Left kidney (tissue), 2 donors: ENCODE measurements around the gene SORL1. TPM values are rescaled to one million over a fixed set of nuclear protein-coding genes. Genes with fewer than 3 reads are reported as not detected.

Experiments
- DNase-seq: peaks from one replicate; pipeline ENCODE4 v3.0.0-alpha.2; 2013
- polyA plus RNA-seq: library from polyadenylated mRNA; unstranded; fragments of 120-200 nt; gene quantifications from one replicate; pipeline ENCODE4 v1.2.1, GENCODE V29; 2013; ENCODE audit not compliant: insufficient read length

The SORL1 gene
- polyA plus RNA-seq, 1 donor: 41.9 TPM

DNA sequence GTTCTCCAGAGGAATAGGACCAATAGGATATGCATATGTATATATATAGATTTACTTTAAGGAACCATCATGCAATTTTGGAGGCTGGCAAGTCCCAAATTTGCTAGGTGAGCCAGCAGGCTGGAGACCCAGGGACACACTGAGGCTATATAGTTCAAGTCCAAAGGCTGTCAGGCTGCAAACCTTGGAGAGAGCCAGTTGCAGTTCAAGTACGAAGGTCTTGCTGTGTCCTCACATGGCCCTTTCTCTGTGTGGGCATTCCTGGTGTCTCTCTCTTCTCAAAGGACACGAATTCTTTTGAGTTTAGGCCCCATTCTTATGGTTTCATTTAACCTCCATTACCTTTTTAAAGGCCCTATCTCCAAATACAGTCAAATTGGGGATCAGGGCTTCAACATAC, 135.1 kb downstream of the SORL1 start:
- DNase-seq: no peak

DNA sequence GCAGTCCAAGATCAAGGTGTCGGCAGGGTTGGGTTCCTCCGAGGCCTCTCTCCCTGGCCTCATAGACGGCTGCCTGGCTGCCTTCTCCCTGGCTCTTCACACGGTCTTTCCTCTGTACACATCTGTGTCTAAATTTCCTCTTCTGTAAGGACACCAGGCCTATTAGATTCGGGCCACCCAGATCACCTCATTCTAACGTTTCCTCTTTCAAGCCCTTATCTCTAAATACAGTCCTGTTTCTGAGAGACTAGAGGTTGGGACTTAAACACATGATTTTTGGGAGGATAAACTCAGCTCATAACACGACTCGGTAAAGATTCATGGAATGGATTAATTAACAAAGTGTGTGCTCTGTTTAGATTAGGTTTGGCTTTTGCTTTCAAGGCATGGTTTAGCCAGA, 136.6 kb downstream of the SORL1 start:
- DNase-seq: no peak

DNA sequence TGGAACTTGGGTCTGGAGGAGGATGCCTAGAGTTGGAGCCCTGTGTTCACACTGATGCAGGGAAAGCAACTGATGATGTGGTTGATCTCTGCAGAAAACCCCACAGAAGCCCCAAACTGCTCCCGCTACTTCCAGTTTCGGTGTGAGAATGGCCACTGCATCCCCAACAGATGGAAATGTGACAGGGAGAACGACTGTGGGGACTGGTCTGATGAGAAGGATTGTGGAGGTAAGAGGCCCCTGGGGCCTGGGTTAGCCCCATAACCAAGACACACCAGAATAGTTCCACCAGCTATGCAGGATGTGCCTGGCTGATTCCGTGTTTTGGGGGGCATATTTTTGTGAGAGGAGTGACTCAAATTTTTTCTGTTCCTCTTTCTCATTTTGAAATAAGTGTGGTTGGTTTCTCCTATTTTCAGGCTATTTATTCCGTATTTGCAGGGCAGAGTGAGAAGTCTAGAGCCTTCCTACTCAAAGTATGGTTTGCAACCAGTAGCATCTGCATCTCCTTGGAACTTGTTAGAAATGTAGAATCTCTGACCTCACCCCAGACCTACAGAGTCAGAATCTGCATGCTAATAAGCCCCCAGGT, 137.9 kb downstream of the SORL1 start:
- DNase-seq: no peak

GRCh38 chr11:121590772-121591404, 138.8 kb downstream of the SORL1 start:
- DNase-seq: no peak

DNA sequence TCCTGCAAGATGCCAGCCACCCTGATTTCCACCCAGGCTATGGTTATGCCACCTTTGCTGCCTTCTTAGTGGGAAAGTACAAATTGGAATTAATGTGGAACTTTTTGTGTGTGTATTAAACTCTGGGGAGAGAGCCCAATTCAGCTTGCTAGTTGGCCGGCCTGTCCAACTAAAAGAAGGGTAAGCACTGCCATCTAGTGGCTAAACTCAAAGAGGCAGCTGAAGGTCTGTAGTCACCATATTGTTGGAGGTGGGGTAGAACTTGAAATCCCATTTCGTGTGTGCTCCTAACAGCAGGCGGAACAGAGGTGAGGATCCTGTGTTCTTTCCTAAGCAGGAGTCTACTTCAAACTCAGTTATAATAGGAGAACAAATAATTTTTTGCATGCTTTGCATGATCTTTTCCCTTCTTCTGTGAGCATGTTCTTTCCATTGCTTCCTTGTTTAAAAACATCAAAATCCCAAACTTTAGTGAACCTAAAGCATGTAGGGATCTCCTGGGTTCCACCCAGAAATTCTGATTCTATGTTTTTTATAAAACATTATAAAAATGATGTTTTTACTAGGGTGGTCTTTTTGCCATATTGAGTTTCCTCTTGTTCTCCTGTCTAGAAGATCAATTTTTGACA, 139.4 kb downstream of the SORL1 start:
- peak; percentile 77 for DNase-seq

GRCh38 chr11:121592708-121593107, 140.6 kb downstream of the SORL1 start:
- DNase-seq: no peak

DNA sequence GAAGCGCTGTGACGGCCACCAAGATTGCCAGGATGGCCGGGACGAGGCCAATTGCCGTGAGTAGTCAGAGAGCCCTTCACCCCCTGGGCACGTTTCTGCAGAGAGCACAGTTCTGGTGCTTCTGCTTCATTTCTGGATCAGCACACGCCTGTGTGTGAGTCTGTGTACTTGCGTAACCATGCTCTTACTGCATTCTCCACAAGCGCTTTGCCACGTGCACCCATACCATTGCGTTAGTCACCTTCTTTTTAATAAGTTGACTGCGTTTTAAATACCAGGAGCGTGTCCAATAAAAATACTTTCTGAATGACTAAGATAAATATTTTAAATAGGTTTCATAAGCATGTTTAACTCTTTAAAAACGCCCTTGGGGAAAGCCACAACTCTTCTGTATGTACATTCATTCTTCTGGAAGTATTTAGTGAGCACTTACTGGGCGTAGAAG, 143.6 kb downstream of the SORL1 start:
- no peak for DNase-seq

DNA sequence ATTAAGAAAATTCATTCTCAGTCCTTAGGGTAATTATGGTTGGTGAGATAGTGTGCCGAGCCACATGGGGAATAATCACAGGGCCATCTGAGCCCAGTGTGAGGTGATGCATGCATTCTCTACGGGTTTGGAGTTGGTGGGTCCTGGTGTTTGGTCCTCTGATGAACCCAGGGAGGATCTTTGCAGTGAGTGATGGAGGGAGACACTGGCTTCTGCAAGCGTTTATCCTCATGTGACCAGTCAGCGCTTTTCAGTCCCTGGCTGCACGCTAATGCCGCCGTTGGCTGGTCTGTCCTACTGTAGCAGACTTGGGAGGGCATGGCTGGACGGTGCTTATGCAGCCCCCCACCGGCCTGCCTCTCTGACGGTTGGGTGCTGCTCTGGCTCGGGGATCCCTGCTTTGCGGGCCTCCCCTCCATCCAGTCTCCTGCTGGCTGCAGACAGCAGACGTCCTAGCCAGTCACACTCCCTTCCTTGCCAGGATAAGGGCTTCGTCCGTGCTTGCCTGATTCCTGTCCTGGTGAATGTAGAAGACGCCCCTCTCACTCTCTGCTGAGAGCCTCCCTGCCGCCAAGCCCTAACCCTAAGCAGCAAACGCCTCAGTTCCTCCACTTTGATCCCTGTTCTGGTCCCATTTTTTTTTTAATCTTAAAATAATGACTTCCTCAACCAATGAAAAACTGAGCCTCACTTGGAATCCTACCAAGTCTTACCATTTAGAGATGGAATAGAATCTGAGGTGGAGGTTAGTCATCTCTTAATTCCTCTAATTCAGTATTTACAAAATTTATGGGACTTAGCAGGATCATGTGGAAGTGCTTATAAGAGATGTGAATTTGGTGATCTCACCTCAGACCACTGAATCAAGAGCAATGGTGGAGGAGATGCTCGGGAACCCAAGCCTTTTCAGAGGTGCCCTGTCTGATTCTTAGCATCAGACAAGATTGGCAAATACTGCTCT, 144.4 kb downstream of the SORL1 start:
- DNase-seq: no peak

DNA sequence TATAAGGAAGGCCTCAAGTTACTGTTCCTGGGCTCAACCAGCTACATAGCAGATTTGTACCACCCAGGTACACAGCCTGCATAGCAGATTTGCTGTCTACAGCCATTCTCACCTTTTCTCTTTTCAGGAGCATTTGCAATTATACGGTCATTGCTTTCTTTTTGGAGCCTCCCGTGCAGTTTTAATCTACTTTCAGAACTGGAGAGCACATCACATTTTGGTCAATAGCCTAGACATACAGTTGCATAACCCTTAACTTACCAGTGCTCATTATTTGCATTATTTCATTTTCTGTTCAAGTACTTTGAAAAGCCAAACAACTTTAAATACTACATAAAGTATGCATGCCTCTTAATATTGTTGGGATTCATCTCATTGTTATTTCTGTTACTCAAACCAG, 151.2 kb downstream of the SORL1 start:
- no peak for DNase-seq

GRCh38 chr11:121604152-121604551, 152.0 kb downstream of the SORL1 start:
- DNase-seq: no peak

DNA sequence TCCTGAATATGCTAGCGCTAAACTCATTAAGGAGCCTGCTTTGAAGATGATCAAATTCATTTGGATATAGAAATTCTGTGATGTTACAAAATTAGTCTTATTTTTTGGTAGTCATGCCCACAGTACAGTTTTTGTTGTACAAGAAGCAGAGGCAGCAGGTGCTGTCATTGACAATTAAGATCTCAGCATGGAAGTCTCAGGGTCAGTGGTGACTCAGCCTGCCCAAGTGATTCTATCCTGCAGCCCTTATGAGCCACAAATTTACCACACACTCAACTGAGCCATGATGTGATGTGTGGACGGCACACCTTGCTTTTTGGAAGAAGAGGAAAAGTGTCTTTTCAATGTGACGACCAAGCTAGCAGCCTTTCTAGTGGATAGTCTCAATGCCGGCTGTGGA, 154.2 kb downstream of the SORL1 start:
- DNase-seq: no peak

GRCh38 chr11:121607341-121607740, 155.2 kb downstream of the SORL1 start:
- no peak for DNase-seq

DNA sequence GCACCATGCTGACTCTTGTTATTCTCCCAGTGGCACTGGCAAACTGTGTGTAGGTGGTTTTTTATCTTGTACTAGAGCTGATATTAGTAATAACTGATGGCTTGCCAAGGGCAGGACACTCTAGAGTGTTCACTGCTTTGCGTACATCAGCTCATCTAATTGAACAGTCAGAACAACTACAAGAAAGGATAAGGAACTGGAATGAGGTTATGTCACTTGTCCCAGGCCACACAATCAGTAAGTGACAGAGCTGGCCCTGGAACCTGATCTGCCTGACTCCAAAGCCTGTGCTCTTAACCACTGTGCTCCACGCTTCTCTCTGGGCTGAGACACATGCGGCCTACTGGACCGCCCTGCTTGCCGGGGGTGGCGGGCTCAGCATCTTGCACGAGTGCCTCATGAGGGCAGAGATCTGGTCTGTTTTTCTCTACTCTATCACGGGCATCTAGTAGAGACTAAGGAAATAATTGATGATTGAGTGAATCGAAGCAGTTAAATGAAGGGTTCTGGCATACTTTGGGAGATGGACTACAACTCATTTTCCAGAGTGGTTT, 156.5 kb downstream of the SORL1 start:
- DNase-seq: no peak

DNA sequence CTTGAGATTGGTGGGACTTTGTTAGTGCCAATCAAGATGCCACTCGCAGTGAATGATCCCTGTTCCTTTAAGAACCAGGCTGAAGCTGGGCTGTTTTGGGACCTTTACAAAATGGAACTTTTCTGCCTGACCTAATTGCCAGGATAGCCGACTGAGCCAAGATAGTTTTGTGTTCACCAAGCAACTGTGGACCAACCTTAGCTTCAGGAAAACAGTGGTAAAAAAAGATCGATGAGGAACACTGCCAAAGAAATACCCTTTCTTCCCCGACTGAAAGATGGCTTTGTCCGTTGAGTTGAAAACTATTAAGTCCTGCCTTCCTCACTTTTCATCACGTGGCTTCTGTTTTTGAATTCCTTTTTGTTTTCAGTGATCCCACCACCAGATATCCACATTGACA, 158.6 kb downstream of the SORL1 start:
- DNase-seq: no peak

GRCh38 chr11:121611242-121611641, 159.1 kb downstream of the SORL1 start:
- no peak for DNase-seq

DNA sequence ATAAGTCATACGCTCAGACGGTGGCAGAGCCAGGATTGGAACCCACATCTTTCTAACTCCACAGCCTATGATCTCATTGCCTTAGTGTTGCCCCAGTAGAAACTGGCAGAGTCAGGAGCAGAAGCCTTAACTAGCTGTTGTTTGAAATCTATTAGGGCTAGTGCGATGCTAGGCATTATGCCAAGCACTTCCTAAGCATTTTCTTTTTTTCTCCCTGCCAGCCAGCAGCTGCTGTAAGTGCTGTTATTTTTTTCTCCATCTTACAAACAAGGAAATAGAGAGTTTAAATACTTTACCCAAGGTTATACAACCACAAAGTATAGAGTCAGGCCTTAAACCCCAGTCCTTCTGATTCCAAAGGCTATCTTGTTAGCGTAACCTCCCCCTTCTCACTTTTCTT, 161.6 kb downstream of the SORL1 start:
- DNase-seq: no peak

DNA sequence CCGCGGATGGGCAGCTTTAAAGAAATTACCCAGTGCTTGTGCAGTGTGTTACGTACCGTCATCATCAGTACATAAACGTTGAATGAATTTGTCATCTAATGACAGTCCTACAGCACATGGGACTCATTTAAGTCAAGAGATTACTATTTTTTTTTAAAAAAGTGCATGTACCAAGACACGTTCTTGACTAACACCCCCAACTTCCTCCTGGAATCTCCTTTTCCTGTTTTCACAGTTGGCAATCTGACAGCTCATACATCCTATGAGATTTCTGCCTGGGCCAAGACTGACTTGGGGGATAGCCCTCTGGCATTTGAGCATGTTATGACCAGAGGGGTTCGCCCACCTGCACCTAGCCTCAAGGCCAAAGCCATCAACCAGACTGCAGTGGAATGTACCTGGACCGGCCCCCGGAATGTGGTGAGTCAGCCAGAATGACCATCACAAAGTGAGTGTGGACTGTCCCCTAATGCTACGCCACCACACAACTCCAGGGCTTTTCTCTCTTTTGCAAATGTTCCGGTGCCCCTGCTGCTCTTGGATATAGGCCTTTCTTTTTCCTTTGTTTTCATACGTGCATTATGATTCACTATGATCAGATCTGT, 162.6 kb downstream of the SORL1 start:
- no peak for DNase-seq

- DNase-seq: no peak
Observed at GRCh38 chr11:121615501-121615900, 163.4 kb downstream of the SORL1 start.

GRCh38 chr11:121618516-121618915, 166.4 kb downstream of the SORL1 start:
- DNase-seq: no peak

DNA sequence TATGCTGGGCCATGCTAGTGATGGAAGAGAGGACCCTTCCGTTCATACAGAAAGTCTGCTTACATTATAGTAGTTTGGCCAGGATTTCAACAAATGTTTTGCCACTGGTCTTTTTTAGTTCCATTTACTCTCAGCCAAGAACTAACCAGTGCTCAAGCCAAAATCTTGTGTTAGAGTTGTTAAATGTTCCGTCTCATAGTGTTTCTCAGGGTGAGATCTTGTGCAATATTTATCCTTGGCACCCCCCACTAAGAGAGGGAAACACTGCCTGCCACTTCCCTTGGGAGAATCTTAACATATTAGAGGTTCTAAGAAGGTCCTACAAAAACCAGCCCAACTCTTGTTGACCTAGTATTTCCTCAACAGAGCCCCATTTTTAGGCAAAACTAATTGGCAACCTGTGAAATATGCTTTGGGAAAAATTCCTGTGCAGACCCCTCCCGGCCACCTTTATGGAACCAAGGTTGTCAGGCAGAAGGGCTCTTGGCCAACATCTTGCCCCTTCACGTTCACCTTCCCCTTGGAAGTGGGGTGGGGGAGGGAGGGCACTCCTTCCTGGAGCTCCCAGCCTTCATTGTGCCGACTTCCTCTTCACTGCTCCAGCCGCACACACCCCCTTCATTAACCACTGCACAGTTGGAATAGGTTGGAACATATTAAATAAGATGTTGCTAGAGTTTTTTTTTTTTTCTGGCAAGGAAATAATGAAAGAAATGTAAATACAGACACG, 173.8 kb downstream of the SORL1 start:
- DNase-seq: no peak

GRCh38 chr11:121626507-121626875, 174.4 kb downstream of the SORL1 start:
- DNase-seq: no peak
